Endothelial cell of umbilical vein (primary cell): ENCODE measurements around the gene SNRPN. TPM values are rescaled to one million over a fixed set of nuclear protein-coding genes. Genes with fewer than 3 reads are reported as not detected.

Experiments
- BruUV-seq: library from RNA; stranded (reverse); fragments of 400-500 nt; replicated peaks from 2 replicates; lab custom pipeline; 2021; lab: Mats Ljungman, UMichigan
- CTCF ChIA-PET: fragments of 300-600, 350-600 bp; sonication (Branson Sonifier 250); formaldehyde crosslinking; loops from one replicate; lab custom pipeline; 2021; ENCODE audit warnings: antibody characterized with exemption, inconsistent platforms; lab: Charles Lee
- POLR2A ChIA-PET: fragments of 300-600, 350-600 bp; sonication (Branson Sonifier 250); formaldehyde crosslinking; loops from one replicate; lab custom pipeline; 2021; ENCODE audit warnings: antibody characterized with exemption, inconsistent platforms; lab: Charles Lee
- DNase-seq: peaks from one replicate; pipeline ENCODE4 v3.0.0-alpha.2; 2011; ENCODE audit warnings: low read depth, low spot score
- FAIRE-seq: peaks from 2 replicates; lab custom pipeline; 2011; peaks lifted over from hg19 to GRCh38; lab: Jason Lieb, UNC
- H2AFZ ChIP-seq: 2 replicates; pipeline ENCODE4 v1.6.0; 2012; ENCODE audit warnings: low read depth, low read length, control low read depth, inconsistent platforms
- H3K27ac ChIP-seq: 2 replicates; pipeline ENCODE4 v1.5.1; 2011; ENCODE audit warnings: low read depth, mild to moderate bottlenecking, control low read depth, low read length, moderate library complexity; ENCODE audit not compliant: insufficient read depth
- H3K27me3 ChIP-seq, 2 experiments: 2 replicates each; pipeline versions ENCODE4 v1.6.0 to v1.6.1; 2011; ENCODE audit warnings: low read length in 2 of 2, mixed read lengths in 1 of 2; ENCODE audit not compliant: control insufficient read depth in 2 of 2, insufficient read depth in 2 of 2
- H3K36me3 ChIP-seq, 2 experiments: 2 replicates in 1 of 2; 3 replicates in 1 of 2; pipeline ENCODE4 v1.5.1; 2011; ENCODE audit warnings: low read length in 2 of 2, mild to moderate bottlenecking in 1 of 2, moderate library complexity in 1 of 2; ENCODE audit not compliant: control insufficient read depth in 2 of 2, insufficient read depth in 2 of 2; ENCODE audit errors: extremely low read depth in 1 of 2
- H3K4me1 ChIP-seq: 3 replicates; pipeline ENCODE4 v1.5.1; 2011; ENCODE audit warnings: mild to moderate bottlenecking, low read length; ENCODE audit not compliant: control insufficient read depth, insufficient read depth; ENCODE audit errors: extremely low read depth
- H3K4me2 ChIP-seq: 2 replicates; pipeline ENCODE4 v1.6.1; 2011; ENCODE audit warnings: low read length, control low read depth, mixed read lengths; ENCODE audit not compliant: insufficient read depth
- H3K4me3 ChIP-seq, 3 experiments: fragments of 200-600 bp in 1 of 3; sonication (generic), shearing (Covaris generic) in 1 of 3; replicated peaks in 1 of 3; 2 replicates each; pipeline ENCODE4 v1.5.1; 2011 to 2016; ENCODE audit warnings: control low read depth in 3 of 3, low read length in 3 of 3, mild to moderate bottlenecking in 2 of 3, inconsistent platforms in 1 of 3, low read depth in 1 of 3, moderate library complexity in 1 of 3; ENCODE audit not compliant: insufficient read depth in 1 of 3
- H3K79me2 ChIP-seq: 2 replicates; pipeline ENCODE4 v1.6.0; 2012; ENCODE audit warnings: low read length, inconsistent platforms; ENCODE audit not compliant: control insufficient read depth, insufficient read depth
- H3K9ac ChIP-seq: replicated peaks from 2 replicates; pipeline ENCODE3; 2011; ENCODE audit warnings: low read length, control low read depth; ENCODE audit not compliant: insufficient read depth; ENCODE audit errors: extremely low read depth
- H3K9me1 ChIP-seq: replicated peaks from 3 replicates; pipeline ENCODE4 v1.6.0; 2011; ENCODE audit warnings: mild to moderate bottlenecking, low read length; ENCODE audit not compliant: control insufficient read depth, insufficient read depth; ENCODE audit errors: extremely low read depth
- H3K9me3 ChIP-seq: replicated peaks from 2 replicates; pipeline ENCODE4 v1.5.1; 2012; ENCODE audit warnings: low read length, inconsistent platforms; ENCODE audit not compliant: control insufficient read depth, insufficient read depth
- H4K20me1 ChIP-seq: replicated peaks from 2 replicates; pipeline ENCODE3; 2011; ENCODE audit warnings: mild to moderate bottlenecking, low read length; ENCODE audit not compliant: control insufficient read depth, insufficient read depth; ENCODE audit errors: extremely low read depth
- EZH2 ChIP-seq: IDR thresholded peaks from 2 replicates; pipeline ENCODE4 v1.6.1; 2012; ENCODE audit warnings: borderline replicate concordance, low read depth, mild to moderate bottlenecking, moderate library complexity, low read length, inconsistent platforms; ENCODE audit not compliant: severe bottlenecking
- FOS ChIP-seq: IDR thresholded peaks from 2 replicates; pipeline ENCODE4 v1.6.1; 2011; ENCODE audit warnings: mild to moderate bottlenecking, low read length, moderate library complexity, borderline replicate concordance; ENCODE audit not compliant: insufficient read depth
- GATA2 ChIP-seq: IDR thresholded peaks from 2 replicates; pipeline ENCODE4 v1.7.0; 2011; ENCODE audit warnings: low read depth, mild to moderate bottlenecking, moderate library complexity, mixed read lengths, low read length; ENCODE audit not compliant: insufficient read length, insufficient read depth
- JUN ChIP-seq: IDR thresholded peaks from 2 replicates; pipeline ENCODE4 v1.6.1; 2011; ENCODE audit warnings: borderline replicate concordance, low read depth; ENCODE audit not compliant: insufficient read length, insufficient read depth
- MYC ChIP-seq: IDR thresholded peaks from one replicate; pipeline ENCODE4 v1.6.1; 2011; ENCODE audit warnings: mild to moderate bottlenecking, low read depth, low read length
- POLR2A ChIP-seq: IDR thresholded peaks from 2 replicates; pipeline ENCODE4 v1.6.1; 2012; ENCODE audit warnings: low read depth, mild to moderate bottlenecking, control low read depth, low read length
- POLR2AphosphoS5 ChIP-seq: IDR thresholded peaks from 2 replicates; pipeline ENCODE4 v1.6.1; 2012; ENCODE audit warnings: low read depth, mild to moderate bottlenecking, control low read depth, low read length, moderate library complexity; ENCODE audit not compliant: insufficient read depth
- dilution Hi-C: fragments of 300-500 bp; cut with MboI; formaldehyde crosslinking; loops from one replicate; pipeline ENCODE4 v1.15.0; 2019; ENCODE audit warnings: low sequenced_read_pairs; ENCODE audit not compliant: extremely low pct_ligation_motif_present
- intact Hi-C: fragments of 100-400 bp; cut with micrococcal nuclease; formaldehyde crosslinking; loops from one replicate; pipeline ENCODE4 v1.10.0; 2022
- polyA plus RNA-seq, 4 experiments: library from polyadenylated mRNA; depleted of rRNA in 3 of 4; stranded (reverse) in 3 of 4; unstranded in 1 of 4; fragments of >200 nt; gene quantifications; 2 replicates each; pipeline versions ENCODE4 v1.2.1 to v1.2.3, GENCODE V29; 2011 to 2012; ENCODE audit warnings: missing spikeins in 1 of 4
- total RNA-seq: library from RNA; stranded (reverse); gene quantifications from 2 replicates; pipeline ENCODE4 v1.2.3, GENCODE V29; 2021
- TF ChIP-seq, protein P1 (sequence below), 2 donors: IDR thresholded peaks; 1 replicate in 1 of 2; 2 replicates in 1 of 2; pipeline ENCODE4 v1.5.1; 2011; ENCODE audit warnings: low read length in 2 of 2, mild to moderate bottlenecking in 2 of 2, moderate library complexity in 2 of 2, control low read depth in 1 of 2, inconsistent platforms in 1 of 2, low read depth in 1 of 2; ENCODE audit not compliant: insufficient read depth in 1 of 2; ENCODE audit errors: extremely low read depth in 1 of 2

Gene SNRPN
- total and polyA plus RNA-seq, 2 donors (not counting 3 experiments of a cell fraction or from before 2014, with no cell fraction given): 103 to 163 TPM

DNA sequence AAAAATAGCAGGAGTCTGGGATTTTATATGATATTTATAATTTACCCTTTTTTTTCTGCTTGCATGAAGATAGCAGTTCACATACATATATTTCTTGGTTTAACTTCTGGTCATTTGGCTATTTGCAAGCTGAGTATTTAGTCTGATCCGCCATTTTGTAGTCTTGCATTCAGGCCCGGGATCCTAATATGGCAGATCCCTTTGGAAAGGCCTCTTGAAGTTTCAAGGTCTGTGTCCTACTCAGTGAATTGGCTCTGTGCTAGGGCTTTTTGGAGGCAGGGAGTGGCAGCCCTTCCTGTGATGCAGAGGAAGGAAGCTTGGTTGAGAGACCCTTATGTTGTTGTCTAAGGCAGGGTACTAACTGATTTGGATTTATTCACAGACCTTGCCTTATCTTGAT lies 2.9 kb downstream of the SNRPN start:
- no peak for FAIRE-seq
- intact Hi-C loops: loop anchor here (2.0 to 10.0 kb wide), 3 partner anchors 79 to 1313 kb away; partner anchors contain the start of gene MAGEL2

DNA sequence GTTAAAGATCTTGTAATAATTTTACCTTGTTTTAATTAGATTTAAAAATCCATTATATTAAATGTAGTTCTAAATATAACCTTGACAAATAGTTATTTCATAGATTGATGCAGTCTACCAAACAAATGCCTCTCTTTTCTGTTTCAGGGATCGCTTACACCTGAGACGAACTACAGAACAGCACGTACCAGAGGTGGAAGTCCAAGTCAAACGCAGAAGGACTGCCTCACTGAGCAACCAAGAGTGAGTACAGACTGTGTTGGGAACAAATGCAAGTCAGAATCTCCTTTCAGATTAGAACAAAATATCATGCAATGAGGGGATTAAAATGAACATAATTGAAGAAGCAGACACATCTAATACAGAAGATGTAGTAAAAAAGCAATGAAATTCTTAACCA lies 7.2 kb downstream of the SNRPN start:
- CTCF ChIA-PET: no interaction called here

More for the DNA sequence above, 2.9 kb downstream of the SNRPN start:
- H3K9ac ChIP-seq: no peak overlapping the region
- H3K4me1 ChIP-seq: peaks cover 2% of the 10 kb centered on the region
- dilution Hi-C loops: no loop called here
- H3K9me3 ChIP-seq: no peaks in the 10 kb centered on the region
- H2AFZ ChIP-seq: no peak overlapping the region
- H3K79me2 ChIP-seq: peaks cover 65% of the 10 kb centered on the region
- ChIA-PET CTCF (no interaction called here), POLR2A (no interaction called here)
- H3K27me3 ChIP-seq: no peaks in the 10 kb centered on the region
- TF ChIP-seq GATA2 (no peak), MYC (no peak), EZH2 (no peak), JUN (no peak), FOS (no peak)
- H3K4me3 ChIP-seq: no peak overlapping the region
- no peaks in the 10 kb centered on the region for H3K36me3 ChIP-seq
- no peaks in the 10 kb centered on the region for H4K20me1 ChIP-seq
- H3K27ac ChIP-seq: no peak overlapping the region
- DNase-seq: no peak
- no peak overlapping the region for H3K4me2 ChIP-seq
- no TSS peak for BruUV-seq
- H3K9me1 ChIP-seq: no peaks in the 10 kb centered on the region

More for the DNA sequence above, 7.2 kb downstream of the SNRPN start:
- Histone ChIP-seq H3K27ac (no peak overlapping the region), H2AFZ (no peak overlapping the region), H3K36me3 (no peaks in the 10 kb centered on the region), H4K20me1 (no peaks in the 10 kb centered on the region), H3K27me3 (no peaks in the 10 kb centered on the region), H3K9me3 (no peaks in the 10 kb centered on the region), H3K4me2 (no peak overlapping the region), H3K4me1 (peaks cover 2% of the 10 kb centered on the region), H3K4me3 (no peak overlapping the region), H3K9ac (no peak overlapping the region), H3K9me1 (no peaks in the 10 kb centered on the region), H3K79me2 (peaks cover 50% of the 10 kb centered on the region)
- DNase-seq (no peak), FAIRE-seq (no peak)
- no TSS peak for BruUV-seq
- TF ChIP-seq MYC (no peak), POLR2A (no peak), POLR2AphosphoS5 (no peak), JUN (no peak), GATA2 (no peak)
- TF ChIP-seq, protein P1, sequence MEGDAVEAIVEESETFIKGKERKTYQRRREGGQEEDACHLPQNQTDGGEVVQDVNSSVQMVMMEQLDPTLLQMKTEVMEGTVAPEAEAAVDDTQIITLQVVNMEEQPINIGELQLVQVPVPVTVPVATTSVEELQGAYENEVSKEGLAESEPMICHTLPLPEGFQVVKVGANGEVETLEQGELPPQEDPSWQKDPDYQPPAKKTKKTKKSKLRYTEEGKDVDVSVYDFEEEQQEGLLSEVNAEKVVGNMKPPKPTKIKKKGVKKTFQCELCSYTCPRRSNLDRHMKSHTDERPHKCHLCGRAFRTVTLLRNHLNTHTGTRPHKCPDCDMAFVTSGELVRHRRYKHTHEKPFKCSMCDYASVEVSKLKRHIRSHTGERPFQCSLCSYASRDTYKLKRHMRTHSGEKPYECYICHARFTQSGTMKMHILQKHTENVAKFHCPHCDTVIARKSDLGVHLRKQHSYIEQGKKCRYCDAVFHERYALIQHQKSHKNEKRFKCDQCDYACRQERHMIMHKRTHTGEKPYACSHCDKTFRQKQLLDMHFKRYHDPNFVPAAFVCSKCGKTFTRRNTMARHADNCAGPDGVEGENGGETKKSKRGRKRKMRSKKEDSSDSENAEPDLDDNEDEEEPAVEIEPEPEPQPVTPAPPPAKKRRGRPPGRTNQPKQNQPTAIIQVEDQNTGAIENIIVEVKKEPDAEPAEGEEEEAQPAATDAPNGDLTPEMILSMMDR (IDR thresholded peaks at IDR 0.05; ENCODE audit: extremely low read depth in 1 of 2, insufficient read depth in 1 of 2, low read depth in 1 of 2, low read length in 2 of 2): no peak
- dilution Hi-C loops: no loop called here
- POLR2A ChIA-PET: no interaction called here
- intact Hi-C loops: no loop called here
